Mesothelial cell of epicardium (in vitro differentiated cells): ENCODE measurements around the gene CDKN2AIP. TPM values are rescaled to one million over a fixed set of nuclear protein-coding genes. Genes with fewer than 3 reads are reported as not detected.
A peak's percentile ranks its signal among the peaks of the same experiment; 100 is the strongest.

ENCODE experiments used
- DNase-seq, 2 experiments: peaks; one replicate each; pipeline ENCODE4 v3.0.0; 2021; ENCODE audit warnings: low spot score in 2 of 2; ENCODE audit not compliant: unreplicated experiment in 2 of 2
- H3K27ac Mint-ChIP-seq: 2 replicates; pipeline ENCODE4 v1.8.0; 2021; ENCODE audit warnings: mixed read lengths
- H3K27me3 Mint-ChIP-seq: 2 replicates; pipeline ENCODE4 v1.8.0; 2021; ENCODE audit warnings: low read depth, mixed read lengths
- H3K36me3 Mint-ChIP-seq: 2 replicates; pipeline ENCODE4 v1.8.0; 2021; ENCODE audit warnings: mixed read lengths
- H3K4me1 Mint-ChIP-seq: 2 replicates; pipeline ENCODE4 v1.8.0; 2021; ENCODE audit warnings: mixed read lengths
- H3K4me3 Mint-ChIP-seq: 2 replicates; pipeline ENCODE4 v1.8.0; 2021; ENCODE audit warnings: mild to moderate bottlenecking, moderate library complexity, mixed read lengths
- H3K9me3 Mint-ChIP-seq: 2 replicates; pipeline ENCODE4 v1.8.0; 2021; ENCODE audit warnings: mixed read lengths
- total RNA-seq: library from RNA; stranded (reverse); gene quantifications from 3 replicates; pipeline ENCODE4 v1.2.1, GENCODE V29; 2021
- TF ChIP-seq, protein P1 (sequence below): fragments of 200-600 bp; sonication (generic); IDR thresholded peaks from one replicate; pipeline ENCODE4 v1.5.0; 2021; ENCODE audit warnings: antibody characterized with exemption; ENCODE audit not compliant: unreplicated experiment

CDKN2AIP gene
- total RNA-seq, 1 donor from 2014 or later: 42.3 TPM

DNA sequence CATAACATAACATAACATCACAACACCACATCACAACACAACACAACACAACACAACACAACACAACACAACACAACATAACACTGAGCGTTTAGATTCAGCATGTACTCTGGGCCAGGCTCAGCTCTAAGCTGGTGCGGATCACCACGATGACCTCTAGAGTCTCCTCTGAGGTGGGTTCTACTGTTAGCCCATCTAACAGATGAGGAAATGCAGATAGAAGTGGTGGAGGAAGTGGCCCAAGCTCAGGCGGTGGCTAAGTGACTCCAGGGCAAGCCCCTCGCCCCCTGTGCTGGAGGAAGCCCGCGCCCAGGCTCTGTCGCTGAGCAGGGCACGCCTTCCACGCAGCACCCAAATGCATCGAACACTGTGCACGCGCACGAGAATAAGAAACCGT, 45.3 kb upstream of the CDKN2AIP start:
- Mint-ChIP-seq H3K9me3 (no peaks in the 10 kb centered on the region), H3K4me3 (peak overlapping the region; percentile 13), H3K4me1 (peaks cover 27% of the 10 kb centered on the region), H3K36me3 (no peaks in the 10 kb centered on the region), H3K27me3 (no peaks in the 10 kb centered on the region), H3K27ac (no peak overlapping the region)
- no peak for DNase-seq
- TF ChIP-seq, protein P1, sequence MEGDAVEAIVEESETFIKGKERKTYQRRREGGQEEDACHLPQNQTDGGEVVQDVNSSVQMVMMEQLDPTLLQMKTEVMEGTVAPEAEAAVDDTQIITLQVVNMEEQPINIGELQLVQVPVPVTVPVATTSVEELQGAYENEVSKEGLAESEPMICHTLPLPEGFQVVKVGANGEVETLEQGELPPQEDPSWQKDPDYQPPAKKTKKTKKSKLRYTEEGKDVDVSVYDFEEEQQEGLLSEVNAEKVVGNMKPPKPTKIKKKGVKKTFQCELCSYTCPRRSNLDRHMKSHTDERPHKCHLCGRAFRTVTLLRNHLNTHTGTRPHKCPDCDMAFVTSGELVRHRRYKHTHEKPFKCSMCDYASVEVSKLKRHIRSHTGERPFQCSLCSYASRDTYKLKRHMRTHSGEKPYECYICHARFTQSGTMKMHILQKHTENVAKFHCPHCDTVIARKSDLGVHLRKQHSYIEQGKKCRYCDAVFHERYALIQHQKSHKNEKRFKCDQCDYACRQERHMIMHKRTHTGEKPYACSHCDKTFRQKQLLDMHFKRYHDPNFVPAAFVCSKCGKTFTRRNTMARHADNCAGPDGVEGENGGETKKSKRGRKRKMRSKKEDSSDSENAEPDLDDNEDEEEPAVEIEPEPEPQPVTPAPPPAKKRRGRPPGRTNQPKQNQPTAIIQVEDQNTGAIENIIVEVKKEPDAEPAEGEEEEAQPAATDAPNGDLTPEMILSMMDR: no peak

GRCh38 chr4:183399616-183400015, 44.8 kb upstream of the CDKN2AIP start:
- Mint-ChIP-seq H3K4me1 (peaks cover 24% of the 10 kb centered on the region), H3K36me3 (no peaks in the 10 kb centered on the region), H3K27ac (no peak overlapping the region), H3K27me3 (no peaks in the 10 kb centered on the region), H3K9me3 (no peaks in the 10 kb centered on the region), H3K4me3 (no peak overlapping the region)
- TF ChIP-seq, protein P1: no peak
- DNase-seq: no peak

DNA sequence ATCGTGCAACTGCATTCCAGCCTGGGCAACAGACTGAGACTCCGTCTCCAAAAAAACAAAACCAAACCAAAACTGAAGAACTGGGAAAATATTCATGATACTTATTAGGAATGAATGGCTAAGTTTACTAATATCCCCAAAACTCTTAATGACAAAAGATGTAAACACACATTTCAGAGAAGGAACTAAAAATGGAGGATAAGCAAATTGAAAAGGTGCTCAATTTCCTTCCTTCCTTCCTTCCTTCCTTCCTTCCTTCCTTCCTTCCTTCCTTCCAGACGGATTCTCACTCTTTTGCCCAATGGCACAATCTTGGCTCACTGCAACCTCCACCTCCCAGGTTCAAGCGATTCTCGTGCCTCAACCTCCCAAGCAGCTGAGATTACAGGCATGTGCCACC, 44.4 kb upstream of the CDKN2AIP start:
- TF ChIP-seq, protein P1: no peak
- H3K27ac Mint-ChIP-seq: no peak overlapping the region
- DNase-seq: no peak
- H3K27me3 Mint-ChIP-seq: no peaks in the 10 kb centered on the region
- no peaks in the 10 kb centered on the region for H3K9me3 Mint-ChIP-seq
- no peak overlapping the region for H3K4me3 Mint-ChIP-seq
- peaks cover 20% of the 10 kb centered on the region for H3K4me1 Mint-ChIP-seq
- no peaks in the 10 kb centered on the region for H3K36me3 Mint-ChIP-seq

DNA sequence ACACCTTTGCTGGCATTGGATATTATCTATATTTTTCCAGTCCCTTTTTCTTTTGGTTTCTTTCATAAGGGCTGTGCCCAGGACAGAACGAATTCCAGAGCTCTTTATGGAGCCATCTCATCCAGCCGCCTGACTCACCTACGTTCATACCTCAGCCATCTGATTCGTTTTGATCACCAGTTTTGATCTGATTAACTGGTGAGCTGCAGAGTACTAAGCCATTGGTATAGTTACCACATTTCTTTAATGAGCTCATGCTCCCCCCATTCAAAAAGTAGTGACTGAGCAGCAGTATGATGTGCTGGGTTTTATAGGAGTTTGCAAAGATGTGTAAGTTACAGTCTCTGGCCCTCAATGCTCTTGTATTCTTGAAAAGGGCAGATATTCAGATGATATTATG, 43.0 kb upstream of the CDKN2AIP start:
- TF ChIP-seq, protein P1: no peak
- Mint-ChIP-seq H3K9me3 (no peaks in the 10 kb centered on the region), H3K36me3 (no peaks in the 10 kb centered on the region), H3K4me1 (peaks cover 19% of the 10 kb centered on the region), H3K27ac (no peak overlapping the region), H3K4me3 (no peak overlapping the region), H3K27me3 (no peaks in the 10 kb centered on the region)
- DNase-seq: no peak

DNA sequence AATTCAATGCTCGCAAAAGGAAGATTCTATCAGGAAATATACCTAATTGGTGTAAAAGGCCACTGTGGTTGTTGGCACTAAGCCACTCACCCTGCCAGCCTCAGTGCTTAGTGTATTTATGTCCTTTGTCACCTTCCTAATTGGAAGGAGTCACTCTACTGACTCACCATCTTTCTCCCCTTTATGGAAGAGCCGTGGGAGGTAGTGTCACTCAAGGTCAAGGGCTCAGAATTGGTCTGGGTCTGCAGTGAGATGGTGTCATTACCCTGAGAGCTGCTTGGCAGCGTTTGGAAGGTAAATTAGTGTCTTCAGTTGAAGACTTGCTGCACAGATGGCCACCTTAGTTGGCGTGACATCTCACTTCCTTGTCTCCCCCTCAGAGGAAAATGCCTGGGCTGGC, 41.7 kb upstream of the CDKN2AIP start:
- Mint-ChIP-seq H3K4me1 (peaks cover 13% of the 10 kb centered on the region), H3K27me3 (no peaks in the 10 kb centered on the region), H3K4me3 (no peak overlapping the region), H3K36me3 (no peaks in the 10 kb centered on the region), H3K27ac (no peak overlapping the region), H3K9me3 (no peaks in the 10 kb centered on the region)
- TF ChIP-seq, protein P1: no peak
- no peak for DNase-seq

GRCh38 chr4:183403486-183403885, 41.0 kb upstream of the CDKN2AIP start:
- no peaks in the 10 kb centered on the region for H3K9me3 Mint-ChIP-seq
- H3K27me3 Mint-ChIP-seq: no peaks in the 10 kb centered on the region
- TF ChIP-seq, protein P1: no peak
- H3K27ac Mint-ChIP-seq: no peak overlapping the region
- no peak overlapping the region for H3K4me3 Mint-ChIP-seq
- DNase-seq: no peak
- H3K36me3 Mint-ChIP-seq: no peaks in the 10 kb centered on the region
- peaks cover 16% of the 10 kb centered on the region for H3K4me1 Mint-ChIP-seq
